NCI-H345 treated with DMSO at 0.1 percent for 48 hours (cell line): ENCODE results near the gene REC114.
"Not testable (repeated sequence)": the region's sequence is repeated elsewhere in the genome, so short reads cannot be mapped to it uniquely, and the experiment has no call there.

Experiments
- DNase-seq: peaks from one replicate; lab custom pipeline; 2025; ENCODE audit not compliant: unreplicated experiment; lab: John Stamatoyannopoulos, UW

Gene REC114

GRCh38 chr15:73524919-73525318, 82.0 kb downstream of the REC114 start:
- DNase-seq, result no peak

DNA sequence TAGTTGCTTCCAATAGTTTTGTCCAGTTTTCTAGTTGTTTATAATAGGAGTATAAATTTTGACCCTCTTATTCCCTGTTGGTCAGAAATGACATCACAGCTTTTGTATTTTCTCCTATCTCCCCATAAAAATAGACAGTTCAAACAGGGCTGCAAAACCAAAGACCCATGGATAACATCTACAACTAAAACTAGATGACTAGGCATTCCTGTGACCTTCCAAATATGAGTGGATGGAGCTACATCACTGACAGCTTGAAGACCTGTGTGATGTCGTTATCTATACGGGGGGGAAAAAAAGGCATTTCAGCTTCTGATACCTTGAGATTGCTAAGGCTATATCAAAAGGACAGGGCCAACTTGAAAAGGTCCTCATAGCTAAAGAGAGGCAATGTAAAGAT, 84.6 kb downstream of the REC114 start:
- DNase-seq, result no peak

- no peak for DNase-seq
Measured at GRCh38 chr15:73530649-73531048, 87.7 kb downstream of the REC114 start.

- no peak for DNase-seq
Measured at GRCh38 chr15:73538123-73538522, 95.2 kb downstream of the REC114 start.

DNA sequence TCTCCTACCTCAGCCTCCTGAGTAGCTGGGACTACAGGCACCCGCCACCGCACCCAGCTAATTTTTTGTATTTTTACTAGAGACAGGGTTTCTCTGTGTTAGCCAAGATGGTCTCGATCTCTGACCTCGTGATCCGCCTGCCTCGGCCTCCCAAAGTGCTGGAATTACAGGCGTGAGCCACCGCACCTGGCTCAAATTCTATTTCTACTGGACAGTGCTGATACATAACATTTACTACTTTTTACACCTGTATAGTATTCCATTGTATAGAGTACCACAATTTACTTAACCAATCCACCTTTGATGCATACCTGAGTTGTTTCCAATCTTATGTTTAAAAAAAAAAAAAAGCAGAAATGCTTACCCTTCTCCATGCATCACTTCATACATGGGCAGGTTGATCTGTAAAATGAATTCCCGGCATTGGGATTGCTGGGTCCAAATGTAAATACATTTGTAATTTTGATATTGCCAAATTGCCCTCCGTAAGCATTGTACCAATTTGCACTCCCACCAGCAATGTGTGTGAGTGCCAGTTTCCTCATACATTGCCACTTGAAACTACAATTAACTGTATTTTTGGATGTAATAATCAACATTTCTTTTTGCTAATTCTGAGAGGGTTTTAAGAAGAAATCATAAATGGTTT, 95.7 kb downstream of the REC114 start:
- no peak for DNase-seq

GRCh38 chr15:73539212-73540128, 96.5 kb downstream of the REC114 start:
- DNase-seq, result no peak

DNA sequence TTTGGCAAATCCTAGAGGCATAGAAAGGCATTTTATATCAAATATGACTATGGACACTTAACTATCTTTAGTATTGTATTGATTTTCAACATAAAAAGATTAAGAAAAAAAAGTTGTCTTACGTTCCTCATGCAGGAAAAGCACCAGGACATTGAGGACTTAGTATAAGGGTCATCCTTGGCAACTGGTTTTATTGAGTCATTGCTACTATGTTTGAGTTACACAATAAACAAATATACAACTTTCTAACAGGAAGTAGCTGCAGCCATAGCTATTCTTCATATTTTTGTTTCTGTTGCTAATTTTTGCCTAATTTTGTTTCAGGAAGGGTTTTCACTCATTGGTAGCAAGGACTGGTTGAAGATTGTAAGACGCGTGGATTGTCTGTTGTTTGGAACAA, 97.2 kb downstream of the REC114 start:
- no peak for DNase-seq

DNA sequence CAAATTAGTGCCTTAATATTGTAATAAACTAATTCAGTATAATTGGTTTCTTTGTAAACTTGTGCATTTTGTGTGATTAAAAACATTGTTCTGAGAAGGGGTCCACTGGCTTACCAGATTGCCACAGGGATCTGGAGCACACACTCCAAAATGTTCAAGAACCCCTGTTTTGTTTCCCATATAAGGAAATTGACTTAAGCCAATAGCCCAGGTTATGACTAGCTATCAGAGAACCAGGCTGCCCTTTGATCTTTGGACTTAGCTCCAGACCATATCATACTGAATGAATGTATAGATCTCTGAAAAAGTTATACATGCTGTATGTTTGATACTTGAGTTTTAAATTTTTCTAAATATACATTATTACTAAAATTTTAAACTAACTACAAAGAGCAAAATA, 98.5 kb downstream of the REC114 start:
- DNase-seq, result no peak

DNA sequence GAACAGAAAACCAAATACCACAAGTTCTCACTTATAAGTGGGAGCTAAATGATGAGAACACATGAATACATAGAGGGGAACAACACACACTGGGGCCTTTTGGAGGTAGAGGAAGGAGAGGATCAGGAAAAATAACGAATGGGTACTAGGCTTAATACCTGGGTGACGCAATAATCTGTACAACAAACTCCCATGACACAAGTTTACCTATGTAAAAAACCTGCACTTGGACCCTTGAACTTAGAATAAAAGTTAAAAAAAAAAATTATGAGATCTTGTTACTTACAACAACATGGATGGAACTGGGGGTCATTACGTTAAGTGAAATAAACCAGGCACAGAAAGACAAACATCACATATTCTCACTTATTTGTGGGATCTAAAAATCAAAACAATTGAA, 106.0 kb downstream of the REC114 start:
- not testable (repeated sequence) for DNase-seq

DNA sequence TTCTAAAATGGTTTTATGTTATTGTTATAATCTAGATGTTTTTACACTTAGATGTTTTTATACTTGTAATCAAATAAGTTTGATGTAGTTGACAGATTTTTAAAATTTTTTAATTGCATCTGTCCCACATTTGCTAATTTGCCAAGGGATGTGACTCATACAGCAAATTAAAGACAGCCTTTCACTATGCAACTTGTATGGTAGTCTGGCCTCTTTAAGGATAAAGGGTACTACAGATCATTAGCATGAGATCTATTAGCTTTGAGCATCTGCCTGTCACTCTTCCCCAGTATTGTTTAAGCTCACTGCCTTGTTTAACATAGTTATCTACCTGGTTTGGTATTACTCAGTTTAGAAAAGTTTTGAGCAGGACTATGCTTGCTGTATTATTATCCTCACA, 107.2 kb downstream of the REC114 start:
- DNase-seq, result no peak

GRCh38 chr15:73555080-73555479, 112.1 kb downstream of the REC114 start:
- no peak for DNase-seq

GRCh38 chr15:73558529-73558928, 115.6 kb downstream of the REC114 start:
- no peak for DNase-seq

DNA sequence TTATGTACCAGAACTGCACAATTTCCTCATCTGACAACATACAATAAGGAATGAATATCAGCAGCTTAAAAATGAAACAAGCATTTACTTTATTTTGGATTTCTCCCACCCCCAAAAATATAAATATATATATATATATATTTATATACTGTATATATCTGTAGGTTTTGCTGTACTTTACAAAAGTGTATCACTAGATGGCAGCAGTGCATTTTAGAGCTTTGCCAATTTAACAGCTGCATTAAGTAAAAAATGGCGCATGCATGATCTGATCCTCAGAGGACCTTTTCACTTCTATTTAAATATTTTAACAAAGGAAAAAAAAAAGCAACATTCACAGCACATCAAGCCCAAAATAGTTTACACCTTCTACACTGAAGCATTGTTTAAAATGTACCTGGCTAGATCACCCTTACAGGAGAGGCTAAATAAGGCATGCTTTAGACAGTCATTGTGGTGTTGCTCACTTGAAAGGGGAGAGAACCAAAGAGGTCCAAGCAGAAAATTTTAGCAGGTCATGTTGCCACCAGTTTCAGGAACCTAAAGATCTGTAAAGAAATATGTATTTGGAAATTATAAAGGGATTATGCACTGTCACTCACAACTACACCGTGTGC, 117.6 kb downstream of the REC114 start:
- DNase-seq, result peak; percentile 28

GRCh38 chr15:73564255-73564654, 121.3 kb downstream of the REC114 start:
- DNase-seq, result no peak

GRCh38 chr15:73567020-73567419, 124.1 kb downstream of the REC114 start:
- DNase-seq, result no peak

DNA sequence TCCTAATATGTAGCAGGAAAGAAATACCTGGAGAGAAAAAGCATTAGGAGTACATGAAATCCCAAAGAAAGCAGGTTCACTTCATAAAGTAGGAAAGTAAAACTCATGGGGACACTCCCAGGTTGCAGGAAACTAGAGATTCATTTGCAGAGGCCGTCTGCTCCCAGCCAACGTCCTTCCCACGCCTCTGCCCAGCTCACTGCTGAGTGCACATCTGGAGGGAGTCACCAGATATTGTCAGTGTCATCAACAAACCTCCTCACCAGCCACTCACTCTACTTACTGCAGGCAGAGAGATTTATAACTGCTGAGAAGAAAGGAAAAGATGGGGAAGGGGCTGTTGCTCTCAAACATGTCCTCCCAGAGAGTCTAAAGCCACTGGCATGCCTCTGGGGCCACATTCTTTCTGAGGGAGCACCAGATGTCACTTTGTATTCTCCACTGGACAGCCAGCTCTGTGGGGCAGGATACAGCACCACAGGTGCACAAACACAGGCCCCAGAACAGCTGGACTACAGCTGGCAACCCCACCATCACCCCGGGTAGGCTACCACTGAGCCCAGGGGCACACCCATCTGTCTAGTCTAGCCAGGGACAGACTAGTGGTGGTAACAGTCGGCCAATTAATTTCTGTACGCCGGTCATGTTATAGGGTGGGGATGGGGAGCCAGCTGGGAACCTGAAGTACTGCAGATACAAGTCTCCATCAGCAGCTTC, 125.8 kb downstream of the REC114 start:
- no peak for DNase-seq

GRCh38 chr15:73569361-73569760, 126.4 kb downstream of the REC114 start:
- DNase-seq, result no peak

DNA sequence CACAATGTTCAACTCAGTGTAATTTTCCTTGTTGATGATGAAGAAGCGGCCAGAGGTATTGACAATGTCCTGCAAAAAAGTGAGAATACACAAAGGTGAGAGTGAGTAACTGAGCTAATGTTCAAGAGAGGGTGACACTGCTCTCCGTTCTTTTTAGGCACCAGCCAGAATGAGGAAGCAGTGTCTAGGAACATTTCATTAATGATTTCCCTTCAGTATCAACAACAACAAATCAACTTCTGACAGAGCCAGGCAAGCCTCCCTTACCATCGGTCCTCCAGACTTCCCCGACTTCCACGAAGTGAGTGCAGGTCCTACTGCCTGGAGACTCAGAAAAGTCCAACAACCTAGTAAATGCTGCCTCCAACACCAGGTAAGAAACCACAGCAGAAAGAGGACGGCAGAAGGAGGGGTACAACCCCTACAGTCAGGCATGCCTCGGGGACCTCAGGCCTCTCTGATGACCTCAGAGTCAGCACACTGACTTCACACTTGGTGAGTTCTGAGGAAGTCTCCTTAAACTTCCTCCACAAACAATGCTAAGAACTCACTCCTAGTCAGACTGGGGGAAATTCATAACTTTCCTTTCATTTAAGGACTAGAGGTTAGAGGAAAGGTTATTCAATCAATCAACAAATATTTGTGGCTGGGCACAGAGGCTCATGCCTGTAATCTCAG, 127.5 kb downstream of the REC114 start:
- DNase-seq, result no peak

- DNase-seq, result peak; percentile 77
Measured at GRCh38 chr15:73571346-73571745, 128.4 kb downstream of the REC114 start.

GRCh38 chr15:73572296-73572695, 129.3 kb downstream of the REC114 start:
- DNase-seq, result no peak

- no peak for DNase-seq
Measured at GRCh38 chr15:73573037-73573436, 130.1 kb downstream of the REC114 start.
